Measurements from ENCODE around the gene PROX1.

PROX1 gene

GRCh38 chr1:214067853-214068703, 80.3 kb downstream of the PROX1 start:
- Histone ChIP-seq H3K27ac (ENCODE audit: low read depth, low read length) (no peak overlapping the region), H4K20me1 (ENCODE audit: control insufficient read depth, insufficient read depth, low read depth, low read length) (no peaks in the 10 kb centered on the region), H3K4me3 (ENCODE audit: low read length) (no peak overlapping the region), H3K9me2 (replicated peaks; ENCODE audit: control insufficient read depth, low read length) (no peaks in the 10 kb centered on the region), H3K27me3 (ENCODE audit: control insufficient read depth, low read length) (peaks cover 7% of the 10 kb centered on the region), H3K4me1 (ENCODE audit: control insufficient read depth, low read length) (no peaks in the 10 kb centered on the region), H3K9me3 (ENCODE audit: control insufficient read depth, insufficient read depth, low read length) (no peaks in the 10 kb centered on the region), H3F3A (ENCODE audit: control insufficient read depth, insufficient read depth) (no peaks in the 10 kb centered on the region), H3K4me2 (ENCODE audit: low read length) (no peak overlapping the region), H3K79me2 (ENCODE audit: control insufficient read depth, low read length) (no peaks in the 10 kb centered on the region), H3K36me3 (ENCODE audit: control insufficient read depth, low read length) (no peaks in the 10 kb centered on the region)
- no peak for TF ChIP-seq EZH2phosphoT487 (IDR thresholded peaks at IDR 0.05; ENCODE audit: borderline replicate concordance, low read length)
- no peak for TF ChIP-seq CTCF (IDR thresholded peaks at IDR 0.05; ENCODE audit: low read depth, low read length, poor library complexity, severe bottlenecking)

- Histone ChIP-seq H3K9me2 (replicated peaks; ENCODE audit: control insufficient read depth, low read length) (no peaks in the 10 kb centered on the region; the same call in 1 of the 2 replicates), H3K4me2 (ENCODE audit: low read length) (no peak overlapping the region), H3F3A (ENCODE audit: control insufficient read depth, insufficient read depth) (no peaks in the 10 kb centered on the region), H3K4me3 (ENCODE audit: low read length) (no peak overlapping the region), H4K20me1 (ENCODE audit: control insufficient read depth, insufficient read depth, low read depth, low read length) (no peaks in the 10 kb centered on the region), H3K9me3 (ENCODE audit: control insufficient read depth, insufficient read depth, low read length) (no peaks in the 10 kb centered on the region), H3K4me1 (ENCODE audit: control insufficient read depth, low read length) (no peaks in the 10 kb centered on the region), H3K27me3 (ENCODE audit: control insufficient read depth, low read length) (peaks cover 3% of the 10 kb centered on the region; the same call in 1 of the 2 replicates), H3K79me2 (ENCODE audit: control insufficient read depth, low read length) (no peaks in the 10 kb centered on the region), H3K27ac (ENCODE audit: low read depth, low read length) (no peak overlapping the region), H3K36me3 (ENCODE audit: control insufficient read depth, low read length) (no peaks in the 10 kb centered on the region)
- no peak for TF ChIP-seq CTCF (IDR thresholded peaks at IDR 0.05; ENCODE audit: low read depth, low read length, poor library complexity, severe bottlenecking)
- no peak for TF ChIP-seq EZH2phosphoT487 (IDR thresholded peaks at IDR 0.05; ENCODE audit: borderline replicate concordance, low read length)
Measured at GRCh38 chr1:214068979-214069378, 81.2 kb downstream of the PROX1 start.

GRCh38 chr1:214071469-214071868, 83.7 kb downstream of the PROX1 start:
- Histone ChIP-seq H3F3A (ENCODE audit: control insufficient read depth, insufficient read depth) (no peaks in the 10 kb centered on the region), H3K9me2 (replicated peaks; ENCODE audit: control insufficient read depth, low read length) (no peaks in the 10 kb centered on the region; the same call in 1 of the 2 replicates), H3K36me3 (ENCODE audit: control insufficient read depth, low read length) (no peaks in the 10 kb centered on the region), H3K4me3 (ENCODE audit: low read length) (no peak overlapping the region), H3K4me2 (ENCODE audit: low read length) (no peak overlapping the region), H4K20me1 (ENCODE audit: control insufficient read depth, insufficient read depth, low read depth, low read length) (no peaks in the 10 kb centered on the region), H3K4me1 (ENCODE audit: control insufficient read depth, low read length) (no peaks in the 10 kb centered on the region), H3K27me3 (ENCODE audit: control insufficient read depth, low read length) (peaks cover 3% of the 10 kb centered on the region; the same call in 1 of the 2 replicates), H3K27ac (ENCODE audit: low read depth, low read length) (no peak overlapping the region), H3K9me3 (ENCODE audit: control insufficient read depth, insufficient read depth, low read length) (no peaks in the 10 kb centered on the region), H3K79me2 (ENCODE audit: control insufficient read depth, low read length) (no peaks in the 10 kb centered on the region)
- TF ChIP-seq CTCF (IDR thresholded peaks at IDR 0.05; ENCODE audit: low read depth, low read length, poor library complexity, severe bottlenecking) (no peak), EZH2phosphoT487 (IDR thresholded peaks at IDR 0.05; ENCODE audit: borderline replicate concordance, low read length) (no peak)

All from DOHH2 (cell line).